ENCODE data around the gene SCYGR1. TPM values are rescaled to one million over a fixed set of nuclear protein-coding genes. Genes with fewer than 3 reads are reported as not detected.
"Not testable (repeated sequence)": the region's sequence is repeated elsewhere in the genome, so short reads cannot be mapped to it uniquely, and the experiment has no call there.

Gene SCYGR1
- total and polyA plus RNA-seq, 2 donors: not detected

- H3K36me3 ChIP-seq (ENCODE audit: insufficient read depth): no peaks in the 10 kb centered on the region
- H3K4me3 ChIP-seq (ENCODE audit: low read depth, low read length): no peak overlapping the region
- H3K4me1 ChIP-seq (ENCODE audit: insufficient read depth): no peaks in the 10 kb centered on the region
- 75% methylated on average over 9 of the region's 9 CpGs for WGBS
- no peak overlapping the region for H3K27ac ChIP-seq (ENCODE audit: low read depth)
- DNase-seq (ENCODE audit: extremely low spot score): no peak
Observed at GRCh38 chr2:227370791-227371312, 16.9 kb downstream of the SCYGR1 start.

- Histone ChIP-seq H3K36me3 (ENCODE audit: insufficient read depth) (no peaks in the 10 kb centered on the region), H3K4me3 (ENCODE audit: low read depth, low read length) (no peak overlapping the region), H3K27ac (ENCODE audit: low read depth) (no peak overlapping the region), H3K4me1 (ENCODE audit: insufficient read depth) (no peaks in the 10 kb centered on the region)
- WGBS: 88% methylated on average over 8 of the region's 8 CpGs
- no peak for DNase-seq (ENCODE audit: extremely low spot score)
Observed at GRCh38 chr2:227370092-227370491, 17.7 kb downstream of the SCYGR1 start.

- DNase-seq (ENCODE audit: extremely low spot score): no peak
- H3K27ac ChIP-seq (ENCODE audit: low read depth): no peak overlapping the region
- no peaks in the 10 kb centered on the region for H3K36me3 ChIP-seq (ENCODE audit: insufficient read depth)
- no peaks in the 10 kb centered on the region for H3K4me1 ChIP-seq (ENCODE audit: insufficient read depth)
- 92% methylated on average over 5 of the region's 5 CpGs for WGBS
- no peak overlapping the region for H3K4me3 ChIP-seq (ENCODE audit: low read depth, low read length)
Observed at GRCh38 chr2:227368574-227368973, 19.2 kb downstream of the SCYGR1 start.

GRCh38 chr2:227367427-227367795 is 20.3 kb downstream of the SCYGR1 start:
- Histone ChIP-seq H3K4me1 (ENCODE audit: insufficient read depth) (no peaks in the 10 kb centered on the region), H3K27ac (ENCODE audit: low read depth) (no peak overlapping the region), H3K4me3 (ENCODE audit: low read depth, low read length) (no peak overlapping the region), H3K36me3 (ENCODE audit: insufficient read depth) (no peaks in the 10 kb centered on the region)
- DNase-seq (ENCODE audit: extremely low spot score): no peak
- 59% methylated on average over 3 of the region's 3 CpGs for WGBS

GRCh38 chr2:227366769-227367426 is 20.9 kb downstream of the SCYGR1 start:
- Histone ChIP-seq H3K27ac (ENCODE audit: low read depth) (no peak overlapping the region), H3K4me3 (ENCODE audit: low read depth, low read length) (no peak overlapping the region), H3K4me1 (ENCODE audit: insufficient read depth) (no peaks in the 10 kb centered on the region), H3K36me3 (ENCODE audit: insufficient read depth) (no peaks in the 10 kb centered on the region)
- WGBS: 35% methylated on average over 11 of the region's 11 CpGs
- no peak for DNase-seq (ENCODE audit: extremely low spot score)

GRCh38 chr2:227365833-227366232 is 21.9 kb downstream of the SCYGR1 start:
- H3K4me1 ChIP-seq (ENCODE audit: insufficient read depth): no peaks in the 10 kb centered on the region
- no peaks in the 10 kb centered on the region for H3K36me3 ChIP-seq (ENCODE audit: insufficient read depth)
- no peak for DNase-seq (ENCODE audit: extremely low spot score)
- no peak overlapping the region for H3K27ac ChIP-seq (ENCODE audit: low read depth)
- WGBS: 33% methylated on average over 3 of the region's 3 CpGs
- no peak overlapping the region for H3K4me3 ChIP-seq (ENCODE audit: low read depth, low read length)

- 80% methylated on average over 11 of the region's 11 CpGs for WGBS
- not testable (repeated sequence) for H3K4me3 ChIP-seq (ENCODE audit: low read depth, low read length); H3K27ac ChIP-seq (ENCODE audit: low read depth); H3K36me3 ChIP-seq (ENCODE audit: insufficient read depth); DNase-seq (ENCODE audit: extremely low spot score); H3K4me1 ChIP-seq (ENCODE audit: insufficient read depth)
Observed at GRCh38 chr2:227364585-227365263, 23.0 kb downstream of the SCYGR1 start.

- 94% methylated on average over 6 of the region's 6 CpGs for WGBS
- Histone ChIP-seq H3K36me3 (ENCODE audit: insufficient read depth) (no peaks in the 10 kb centered on the region), H3K27ac (ENCODE audit: low read depth) (no peak overlapping the region), H3K4me3 (ENCODE audit: low read depth, low read length) (no peak overlapping the region), H3K4me1 (ENCODE audit: insufficient read depth) (no peaks in the 10 kb centered on the region)
- DNase-seq (ENCODE audit: extremely low spot score): no peak
Observed at GRCh38 chr2:227363756-227364155, 24.0 kb downstream of the SCYGR1 start.

GRCh38 chr2:227360351-227360750 is 27.4 kb downstream of the SCYGR1 start:
- no peak overlapping the region for H3K4me3 ChIP-seq (ENCODE audit: low read depth, low read length)
- peaks cover 8% of the 10 kb centered on the region for H3K36me3 ChIP-seq (ENCODE audit: insufficient read depth)

GRCh38 chr2:227351639-227352038 is 36.1 kb downstream of the SCYGR1 start:
- WGBS: 77% methylated on average over 4 of the region's 4 CpGs
- H3K4me3 ChIP-seq (ENCODE audit: low read depth, low read length): no peak overlapping the region
- no peak overlapping the region for H3K27ac ChIP-seq (ENCODE audit: low read depth)
- peaks cover 6% of the 10 kb centered on the region for H3K36me3 ChIP-seq (ENCODE audit: insufficient read depth)
- no peaks in the 10 kb centered on the region for H3K4me1 ChIP-seq (ENCODE audit: insufficient read depth)
- no peak for DNase-seq (ENCODE audit: extremely low spot score)

More at GRCh38 chr2:227360351-227360750, 27.4 kb downstream of the SCYGR1 start:
- H3K27ac ChIP-seq (ENCODE audit: low read depth): no peak overlapping the region
- H3K4me1 ChIP-seq (ENCODE audit: insufficient read depth): no peaks in the 10 kb centered on the region
- 67% methylated on average over 5 of the region's 5 CpGs for WGBS
- DNase-seq (ENCODE audit: extremely low spot score): no peak

GRCh38 chr2:227349989-227350612 is 37.6 kb downstream of the SCYGR1 start:
- Histone ChIP-seq H3K27ac (ENCODE audit: low read depth) (no peak overlapping the region), H3K4me1 (ENCODE audit: insufficient read depth) (no peaks in the 10 kb centered on the region), H3K4me3 (ENCODE audit: low read depth, low read length) (no peak overlapping the region), H3K36me3 (ENCODE audit: insufficient read depth) (no peaks in the 10 kb centered on the region)
- WGBS: 76% methylated on average over 7 of the region's 7 CpGs
- DNase-seq (ENCODE audit: extremely low spot score): no peak

GRCh38 chr2:227348324-227348723 is 39.4 kb downstream of the SCYGR1 start:
- Histone ChIP-seq H3K36me3 (ENCODE audit: insufficient read depth) (no peaks in the 10 kb centered on the region), H3K27ac (ENCODE audit: low read depth) (no peak overlapping the region), H3K4me1 (ENCODE audit: insufficient read depth) (no peaks in the 10 kb centered on the region), H3K4me3 (ENCODE audit: low read depth, low read length) (no peak overlapping the region)
- no peak for DNase-seq (ENCODE audit: extremely low spot score)
- WGBS: 98% methylated on average over 2 of the region's 2 CpGs

- Histone ChIP-seq H3K36me3 (ENCODE audit: insufficient read depth) (no peaks in the 10 kb centered on the region), H3K4me3 (ENCODE audit: low read depth, low read length) (no peak overlapping the region), H3K27ac (ENCODE audit: low read depth) (no peak overlapping the region), H3K4me1 (ENCODE audit: insufficient read depth) (no peaks in the 10 kb centered on the region)
- 80% methylated on average over 7 of the region's 7 CpGs for WGBS
- no peak for DNase-seq (ENCODE audit: extremely low spot score)
Observed at GRCh38 chr2:227347117-227347516, 40.6 kb downstream of the SCYGR1 start.

GRCh38 chr2:227344231-227344630 is 43.5 kb downstream of the SCYGR1 start:
- Histone ChIP-seq H3K36me3 (ENCODE audit: insufficient read depth) (no peaks in the 10 kb centered on the region), H3K27ac (ENCODE audit: low read depth) (no peak overlapping the region), H3K4me3 (ENCODE audit: low read depth, low read length) (no peak overlapping the region), H3K4me1 (ENCODE audit: insufficient read depth) (no peaks in the 10 kb centered on the region)
- WGBS: 88% methylated on average over 2 of the region's 2 CpGs
- no peak for DNase-seq (ENCODE audit: extremely low spot score)

Data from urinary bladder (tissue), 4 donors.